Tibial nerve (tissue), 4 donors: ENCODE results near the gene DES. TPM values are rescaled to one million over a fixed set of nuclear protein-coding genes. Genes with fewer than 3 reads are reported as not detected.
"Not testable (repeated sequence)": the region's sequence is repeated elsewhere in the genome, so short reads cannot be mapped to it uniquely, and the experiment has no call there.

Experiments
- DNase-seq, 2 donors: peaks; one replicate each; pipeline ENCODE4 v3.0.0-alpha.2; 2019; ENCODE audit warnings: low spot score in 2 of 2
- H3K27ac ChIP-seq, 4 donors: fragments of 200-600 bp; sonication (generic) in 3 of 4; one replicate each; pipeline ENCODE4 v1.5.1; 2017 to 2019; ENCODE audit warnings: mild to moderate bottlenecking in 1 of 4
- H3K27me3 ChIP-seq, 2 donors: fragments of 200-600 bp; sonication (generic) in 1 of 2; one replicate each; pipeline versions ENCODE4 v1.5.1 to v1.6.0; 2017 to 2019
- H3K36me3 ChIP-seq, 3 donors: fragments of 200-600 bp; sonication (generic); one replicate each; pipeline ENCODE4 v1.5.1; 2018 to 2019
- H3K4me1 ChIP-seq, 4 donors: fragments of 200-600 bp; sonication (generic) in 3 of 4; one replicate each; pipeline ENCODE4 v1.5.1; 2017 to 2019
- H3K4me3 ChIP-seq, 4 donors: fragments of 200-600 bp; sonication (generic) in 3 of 4; one replicate each; pipeline ENCODE4 v1.5.1; 2017 to 2019; ENCODE audit warnings: mild to moderate bottlenecking in 1 of 4, moderate library complexity in 1 of 4
- H3K9me3 ChIP-seq, 4 donors: fragments of 200-600 bp; sonication (generic) in 3 of 4; one replicate each; pipeline ENCODE4 v1.5.1; 2017 to 2019
- CTCF ChIP-seq, 5 experiments: fragments of 200-600 bp in 3 of 5; fragments of 450-650 bp in 2 of 5; sonication (generic) in 3 of 5; IDR thresholded peaks; one replicate each; pipeline ENCODE4 v1.5.1; 2016 to 2019; ENCODE audit warnings: antibody characterized with exemption in 5 of 5, mild to moderate bottlenecking in 3 of 5, moderate library complexity in 2 of 5
- EP300 ChIP-seq, 2 donors: sonication (generic); formaldehyde crosslinking; IDR thresholded peaks; one replicate each; pipeline ENCODE4 v1.6.1; 2017; ENCODE audit warnings: antibody characterized with exemption in 2 of 2, mild to moderate bottlenecking in 1 of 2
- POLR2A ChIP-seq, 2 donors: fragments of 450-650 bp; IDR thresholded peaks; one replicate each; pipeline ENCODE4 v1.6.1; 2017; ENCODE audit warnings: antibody characterized with exemption in 2 of 2, mild to moderate bottlenecking in 2 of 2, moderate library complexity in 2 of 2
- WGBS, 2 donors: methylation state at CpG; one replicate each; pipeline ENCODE4 v1.1.5; 2018; 5-methylcytosine and 5-hydroxymethylcytosine counted together
- total RNA-seq, 4 donors: library from RNA; depleted of rRNA; stranded (reverse); fragments of >200 nt; gene quantifications; one replicate each; pipeline ENCODE4 v1.1.0, GENCODE V29; 2016

The DES gene
- total RNA-seq, 4 donors from 2014 or later, result 20.7 to 50.4 (median 25.0) TPM

- no peak for DNase-seq
- Histone ChIP-seq H3K9me3 (peaks cover 0 to 5% (median 0%) of the 10 kb centered on the region in 4 donors), H3K27me3 (no peaks in the 10 kb centered on the region), H3K4me3 (no peak overlapping the region), H3K4me1 (peaks cover 0 to 5% (median 0%) of the 10 kb centered on the region in 4 donors), H3K36me3 (no peaks in the 10 kb centered on the region), H3K27ac (no peak overlapping the region)
- WGBS, 2 donors, result 92 to 94% methylated on average over 9 of the region's 9 CpGs
- TF ChIP-seq EP300 (IDR thresholded peaks at IDR 0.05) (no peak), POLR2A (IDR thresholded peaks at IDR 0.05) (no peak), CTCF (IDR thresholded peaks at IDR 0.05) (no peak)
Measured at GRCh38 chr2:219392754-219393153, 25.4 kb upstream of the DES start.

GRCh38 chr2:219395056-219395455 lies 23.1 kb upstream of the DES start:
- 86 to 95% methylated on average over 9 of the region's 9 CpGs for WGBS, 2 donors
- not testable (repeated sequence) for H3K36me3 ChIP-seq, DNase-seq, H3K27me3 ChIP-seq, H3K27ac ChIP-seq, H3K4me1 ChIP-seq, H3K9me3 ChIP-seq, H3K4me3 ChIP-seq

- Histone ChIP-seq H3K4me3 (no peak overlapping the region), H3K36me3 (no peaks in the 10 kb centered on the region), H3K27me3 (no peaks in the 10 kb centered on the region), H3K4me1 (no peaks in the 10 kb centered on the region), H3K9me3 (peaks cover 0 to 2% (median 0%) of the 10 kb centered on the region in 4 donors), H3K27ac (no peak overlapping the region)
- 93 to 94% methylated on average over 3 of the region's 3 CpGs for WGBS, 2 donors
- no peak for TF ChIP-seq POLR2A (IDR thresholded peaks at IDR 0.05)
- no peak for TF ChIP-seq EP300 (IDR thresholded peaks at IDR 0.05)
- TF ChIP-seq CTCF (IDR thresholded peaks at IDR 0.05), result no peak
- DNase-seq, result no peak
Measured at GRCh38 chr2:219395609-219396008, 22.6 kb upstream of the DES start.

GRCh38 chr2:219396863-219397457 lies 21.2 kb upstream of the DES start:
- no peak for DNase-seq
- Histone ChIP-seq H3K36me3 (no peaks in the 10 kb centered on the region), H3K4me1 (no peaks in the 10 kb centered on the region), H3K4me3 (no peak overlapping the region), H3K27me3 (no peaks in the 10 kb centered on the region), H3K9me3 (no peaks in the 10 kb centered on the region), H3K27ac (no peak overlapping the region)
- 53 to 56% methylated on average over 6 of the region's 6 CpGs for WGBS, 2 donors
- no peak for TF ChIP-seq POLR2A (IDR thresholded peaks at IDR 0.05)

GRCh38 chr2:219398721-219399363 lies 19.3 kb upstream of the DES start:
- TF ChIP-seq EP300 (IDR thresholded peaks at IDR 0.05) (no peak), POLR2A (IDR thresholded peaks at IDR 0.05) (no peak), CTCF (IDR thresholded peaks at IDR 0.05) (no peak)
- 46 to 61% methylated on average over 5 of the region's 5 CpGs for WGBS, 2 donors
- Histone ChIP-seq H3K4me3 (no peak overlapping the region), H3K36me3 (no peaks in the 10 kb centered on the region), H3K4me1 (no peaks in the 10 kb centered on the region), H3K9me3 (no peaks in the 10 kb centered on the region), H3K27me3 (no peaks in the 10 kb centered on the region), H3K27ac (no peak overlapping the region)
- no peak for DNase-seq

GRCh38 chr2:219399716-219400478 lies 18.3 kb upstream of the DES start:
- Histone ChIP-seq H3K36me3 (no peaks in the 10 kb centered on the region), H3K27ac (no peak overlapping the region), H3K9me3 (no peaks in the 10 kb centered on the region), H3K27me3 (no peaks in the 10 kb centered on the region), H3K4me1 (no peaks in the 10 kb centered on the region), H3K4me3 (no peak overlapping the region)
- TF ChIP-seq POLR2A (IDR thresholded peaks at IDR 0.05) (no peak), EP300 (IDR thresholded peaks at IDR 0.05) (no peak), CTCF (IDR thresholded peaks at IDR 0.05) (no peak)
- 45 to 60% methylated on average over 9 to 14 of the region's 14 CpGs for WGBS, 2 donors
- DNase-seq, result no peak
